Spleen (tissue), 11 donors: ENCODE measurements around the gene DOCK4. TPM values are rescaled to one million over a fixed set of nuclear protein-coding genes. Genes with fewer than 3 reads are reported as not detected.

ENCODE experiments used
- DNase-seq: peaks from one replicate; pipeline ENCODE4 v3.0.0-alpha.2; 2020
- H3K27ac ChIP-seq, 8 donors: fragments of 200-600 bp; sonication (generic) in 7 of 8; 1 replicate in 4 of 8; 2 replicates in 4 of 8; pipeline versions ENCODE4 v1.5.0 to v1.8.0; 2016 to 2021; ENCODE audit warnings: inconsistent platforms in 4 of 8, mild to moderate bottlenecking in 4 of 8, moderate library complexity in 1 of 8
- H3K27me3 ChIP-seq, 7 donors: fragments of 200-600 bp; sonication (generic) in 6 of 7; replicated peaks in 1 of 7; 1 replicate in 4 of 7; 2 replicates in 3 of 7; pipeline versions ENCODE4 v1.5.0 to v1.8.0; 2016 to 2021; ENCODE audit warnings: inconsistent platforms in 3 of 7, mild to moderate bottlenecking in 1 of 7
- H3K36me3 ChIP-seq, 6 donors: fragments of 200-600 bp; sonication (generic) in 5 of 6; 1 replicate in 4 of 6; 2 replicates in 2 of 6; pipeline versions ENCODE4 v1.5.0 to v1.8.0; 2016 to 2021; ENCODE audit warnings: inconsistent platforms in 2 of 6
- H3K4me1 ChIP-seq, 6 donors: fragments of 200-600 bp; sonication (generic) in 5 of 6; 1 replicate in 3 of 6; 2 replicates in 3 of 6; pipeline versions ENCODE4 v1.5.0 to v1.8.0; 2016 to 2021; ENCODE audit warnings: inconsistent platforms in 3 of 6
- H3K4me3 ChIP-seq, 8 donors: fragments of 200-600 bp; sonication (generic) in 7 of 8; 1 replicate in 4 of 8; 2 replicates in 4 of 8; pipeline versions ENCODE4 v1.5.0 to v1.8.0; 2016 to 2021; ENCODE audit warnings: inconsistent platforms in 4 of 8, mild to moderate bottlenecking in 4 of 8, moderate library complexity in 2 of 8
- H3K9me3 ChIP-seq, 8 donors: fragments of 200-600 bp; sonication (generic) in 7 of 8; 1 replicate in 4 of 8; 2 replicates in 4 of 8; pipeline versions ENCODE4 v1.5.0 to v1.8.0; 2016 to 2021; ENCODE audit warnings: inconsistent platforms in 4 of 8
- POLR2A ChIP-seq, 3 donors: fragments of 450-650 bp; IDR thresholded peaks; one replicate each; pipeline ENCODE4 v1.5.1; 2017; ENCODE audit warnings: antibody characterized with exemption in 3 of 3, mild to moderate bottlenecking in 1 of 3
- POLR2AphosphoS5 ChIP-seq, 3 donors: sonication (generic); formaldehyde crosslinking; IDR thresholded peaks; one replicate each; pipeline ENCODE4 v1.5.1; 2017; ENCODE audit warnings: antibody characterized with exemption in 3 of 3
- WGBS, 5 donors: extraction: QIAGEN DNeasy Blood & Tissue Kit in 3 of 5; methylation state at CpG; one replicate each; pipeline versions ENCODE4 v1.1.5 to v1.1.7; 2013 to 2018; 5-methylcytosine and 5-hydroxymethylcytosine counted together
- intact Hi-C: fragments of 100-400 bp; cut with DNase I; formaldehyde crosslinking; loops from one replicate; pipeline ENCODE4 v1.15.0; 2023; ENCODE audit warnings: low total_unique reads
- polyA plus RNA-seq, 3 donors: library from polyadenylated mRNA; stranded (reverse); fragments of 200-250 nt; gene quantifications; one replicate each; pipeline ENCODE4 v1.2.1, GENCODE V29; 2013
- total RNA-seq, 7 donors: library from RNA; depleted of rRNA in 3 of 7; stranded (reverse); fragments of >200 nt in 3 of 7; fragmentation: NEBNext Ultra II Directional in 4 of 7; extraction: Animal tissue kit (Norgen Biotek cat#: 25700) in 4 of 7; gene quantifications; one replicate each; pipeline versions ENCODE4 v1.1.0 to v1.2.1, GENCODE V29; 2016 to 2021
- TF ChIP-seq, protein P1 (sequence below), 11 experiments: fragments of 200-600 bp in 7 of 11; fragments of 450-650 bp in 4 of 11; sonication (generic) in 4 of 11; IDR thresholded peaks in 8 of 11; conservative IDR thresholded peaks in 3 of 11; 1 replicate in 7 of 11; 2 replicates in 4 of 11; pipeline versions ENCODE4 v1.4.0 to v1.8.0; 2016 to 2021; ENCODE audit warnings: antibody characterized with exemption in 11 of 11, inconsistent platforms in 4 of 11, mild to moderate bottlenecking in 1 of 11
- donor health status: healthy with polysubstance abuse.
- donor health status: DM: no; HTN: no; CAD: no; lungs with moderate emphysema.
- donor health status: DM: no; HTN: no; CAD: no.
- donor health status: Bipolar disorder and iron deficiency.
- donor health status: healthy.
- donor health status: DM: no; HTN: no; CAD: no.
- donor health status: DM: yes; HTN: yes; CAD: no.

Gene DOCK4
- total and polyA plus RNA-seq, 10 donors, result 1.4 to 26.9 (median 14.2) TPM

GRCh38 chr7:112238852-112239610, 32.8 kb upstream of the DOCK4 start:
- intact Hi-C loops, result no loop called here
- no peak for TF ChIP-seq POLR2AphosphoS5 (IDR thresholded peaks at IDR 0.05)
- TF ChIP-seq POLR2A (IDR thresholded peaks at IDR 0.05), result no peak
- TF ChIP-seq, protein P1, sequence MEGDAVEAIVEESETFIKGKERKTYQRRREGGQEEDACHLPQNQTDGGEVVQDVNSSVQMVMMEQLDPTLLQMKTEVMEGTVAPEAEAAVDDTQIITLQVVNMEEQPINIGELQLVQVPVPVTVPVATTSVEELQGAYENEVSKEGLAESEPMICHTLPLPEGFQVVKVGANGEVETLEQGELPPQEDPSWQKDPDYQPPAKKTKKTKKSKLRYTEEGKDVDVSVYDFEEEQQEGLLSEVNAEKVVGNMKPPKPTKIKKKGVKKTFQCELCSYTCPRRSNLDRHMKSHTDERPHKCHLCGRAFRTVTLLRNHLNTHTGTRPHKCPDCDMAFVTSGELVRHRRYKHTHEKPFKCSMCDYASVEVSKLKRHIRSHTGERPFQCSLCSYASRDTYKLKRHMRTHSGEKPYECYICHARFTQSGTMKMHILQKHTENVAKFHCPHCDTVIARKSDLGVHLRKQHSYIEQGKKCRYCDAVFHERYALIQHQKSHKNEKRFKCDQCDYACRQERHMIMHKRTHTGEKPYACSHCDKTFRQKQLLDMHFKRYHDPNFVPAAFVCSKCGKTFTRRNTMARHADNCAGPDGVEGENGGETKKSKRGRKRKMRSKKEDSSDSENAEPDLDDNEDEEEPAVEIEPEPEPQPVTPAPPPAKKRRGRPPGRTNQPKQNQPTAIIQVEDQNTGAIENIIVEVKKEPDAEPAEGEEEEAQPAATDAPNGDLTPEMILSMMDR (IDR thresholded peaks at IDR 0.05 in 8 of 11, conservative IDR thresholded peaks at IDR 0.05 in 3 of 11), result no peak
- Histone ChIP-seq H3K27me3 (no peaks in the 10 kb centered on the region), H3K36me3 (no peaks in the 10 kb centered on the region), H3K9me3 (peaks cover 0 to 12% (median 2%) of the 10 kb centered on the region in 8 donors), H3K4me3 (no peak overlapping the region), H3K4me1 (no peaks in the 10 kb centered on the region), H3K27ac (no peak overlapping the region)
- WGBS, 5 donors, result 96 to 98% (median 97%) methylated on average over 7 to 9 of the region's 9 CpGs
- peak; percentile 29 for DNase-seq

- Histone ChIP-seq H3K36me3 (no peaks in the 10 kb centered on the region), H3K27me3 (no peaks in the 10 kb centered on the region), H3K9me3 (peaks cover 0 to 16% (median 3%) of the 10 kb centered on the region in 8 donors), H3K4me1 (no peaks in the 10 kb centered on the region), H3K27ac (no peak overlapping the region), H3K4me3 (no peak overlapping the region)
- no peak for DNase-seq
- no peak for TF ChIP-seq POLR2A (IDR thresholded peaks at IDR 0.05)
- TF ChIP-seq, protein P1 (IDR thresholded peaks at IDR 0.05 in 8 of 11, conservative IDR thresholded peaks at IDR 0.05 in 3 of 11), result no peak
- TF ChIP-seq POLR2AphosphoS5 (IDR thresholded peaks at IDR 0.05), result no peak
- intact Hi-C loops, result no loop called here
- WGBS, 5 donors, result 95 to 100% (median 98%) methylated on average over 3 of the region's 3 CpGs
These were observed 32.1 kb upstream of the DOCK4 start for GRCh38 chr7:112238330-112238729.

GRCh38 chr7:112236597-112236996, 30.4 kb upstream of the DOCK4 start:
- 94 to 98% (median 97%) methylated on average over 2 of the region's 2 CpGs for WGBS, 5 donors
- H3K27me3 ChIP-seq, result no peaks in the 10 kb centered on the region
- H3K27ac ChIP-seq, result no peak overlapping the region
- DNase-seq, result no peak
- no peaks in the 10 kb centered on the region for H3K4me1 ChIP-seq
- TF ChIP-seq POLR2A (IDR thresholded peaks at IDR 0.05) (no peak), POLR2AphosphoS5 (IDR thresholded peaks at IDR 0.05) (no peak)
- TF ChIP-seq, protein P1 (IDR thresholded peaks at IDR 0.05 in 8 of 11, conservative IDR thresholded peaks at IDR 0.05 in 3 of 11), result no peak
- intact Hi-C loops, result no loop called here
- H3K9me3 ChIP-seq, result peaks cover 0 to 16% (median 3%) of the 10 kb centered on the region in 8 donors
- no peaks in the 10 kb centered on the region for H3K36me3 ChIP-seq
- no peak overlapping the region for H3K4me3 ChIP-seq

- Histone ChIP-seq H3K4me1 (no peaks in the 10 kb centered on the region), H3K36me3 (no peaks in the 10 kb centered on the region), H3K27me3 (no peaks in the 10 kb centered on the region), H3K4me3 (no peak overlapping the region), H3K9me3 (peaks cover 0 to 16% (median 3%) of the 10 kb centered on the region in 8 donors), H3K27ac (no peak overlapping the region)
- TF ChIP-seq, protein P1 (IDR thresholded peaks at IDR 0.05 in 8 of 11, conservative IDR thresholded peaks at IDR 0.05 in 3 of 11), result no peak
- no peak for TF ChIP-seq POLR2AphosphoS5 (IDR thresholded peaks at IDR 0.05)
- TF ChIP-seq POLR2A (IDR thresholded peaks at IDR 0.05), result no peak
- intact Hi-C loops, result no loop called here
- 100% methylated on average over 1 of the region's 1 CpG for WGBS, 5 donors
- no peak for DNase-seq
These were observed 27.9 kb upstream of the DOCK4 start for GRCh38 chr7:112234147-112234546.
